ENCODE data around the gene SPRR2G.
"Not testable (repeated sequence)": the region's sequence is repeated elsewhere in the genome, so short reads cannot be mapped to it uniquely, and the experiment has no call there.

DNA sequence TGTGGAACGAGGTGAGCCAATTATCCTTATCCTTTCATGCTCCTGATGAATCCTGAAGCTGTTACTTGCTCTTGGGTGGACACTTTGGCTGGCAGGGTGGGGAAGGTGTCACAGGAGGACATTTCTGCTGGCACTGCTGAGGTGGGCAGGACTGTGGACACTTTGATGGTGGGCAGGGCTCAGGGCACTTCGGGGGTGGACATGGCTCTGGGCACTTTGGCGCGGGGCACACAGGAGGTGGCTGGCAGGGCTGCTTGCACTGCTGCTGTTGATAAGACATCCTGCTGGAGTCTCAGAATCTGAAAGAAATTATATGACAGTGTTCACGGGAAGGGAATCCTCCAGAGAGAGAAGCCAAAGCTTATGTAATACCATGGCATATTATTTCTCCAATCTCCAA is 38.2 kb downstream of the SPRR2G start:
- TF ChIP-seq, protein P1, sequence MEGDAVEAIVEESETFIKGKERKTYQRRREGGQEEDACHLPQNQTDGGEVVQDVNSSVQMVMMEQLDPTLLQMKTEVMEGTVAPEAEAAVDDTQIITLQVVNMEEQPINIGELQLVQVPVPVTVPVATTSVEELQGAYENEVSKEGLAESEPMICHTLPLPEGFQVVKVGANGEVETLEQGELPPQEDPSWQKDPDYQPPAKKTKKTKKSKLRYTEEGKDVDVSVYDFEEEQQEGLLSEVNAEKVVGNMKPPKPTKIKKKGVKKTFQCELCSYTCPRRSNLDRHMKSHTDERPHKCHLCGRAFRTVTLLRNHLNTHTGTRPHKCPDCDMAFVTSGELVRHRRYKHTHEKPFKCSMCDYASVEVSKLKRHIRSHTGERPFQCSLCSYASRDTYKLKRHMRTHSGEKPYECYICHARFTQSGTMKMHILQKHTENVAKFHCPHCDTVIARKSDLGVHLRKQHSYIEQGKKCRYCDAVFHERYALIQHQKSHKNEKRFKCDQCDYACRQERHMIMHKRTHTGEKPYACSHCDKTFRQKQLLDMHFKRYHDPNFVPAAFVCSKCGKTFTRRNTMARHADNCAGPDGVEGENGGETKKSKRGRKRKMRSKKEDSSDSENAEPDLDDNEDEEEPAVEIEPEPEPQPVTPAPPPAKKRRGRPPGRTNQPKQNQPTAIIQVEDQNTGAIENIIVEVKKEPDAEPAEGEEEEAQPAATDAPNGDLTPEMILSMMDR (IDR thresholded peaks at IDR 0.05) = not testable (repeated sequence)
- not testable (repeated sequence) for TF ChIP-seq POLR2A (IDR thresholded peaks at IDR 0.05)
